NCI-H187 treated with DMSO at 0.1 percent for 48 hours (cell line): Measurements from ENCODE around the gene KRT33A.
"Not testable (repeated sequence)": the region's sequence is repeated elsewhere in the genome, so short reads cannot be mapped to it uniquely, and the experiment has no call there.

Source experiments
- DNase-seq: peaks from one replicate; lab custom pipeline; 2025; lab: John Stamatoyannopoulos, UW

The KRT33A gene

GRCh38 chr17:41363881-41364280 is 13.3 kb upstream of the KRT33A start:
- no peak for DNase-seq

- no peak for DNase-seq
Observed at GRCh38 chr17:41360296-41360995, 9.8 kb upstream of the KRT33A start.

GRCh38 chr17:41354536-41354935 is 3.9 kb upstream of the KRT33A start:
- no peak for DNase-seq

GRCh38 chr17:41352597-41353366 is 2.2 kb upstream of the KRT33A start:
- DNase-seq: no peak

GRCh38 chr17:41351177-41351576 is 549 bp upstream of the KRT33A start:
- DNase-seq: no peak

- DNase-seq: no peak
Observed at GRCh38 chr17:41347869-41348760, 2.5 kb downstream of the KRT33A start.

- not testable (repeated sequence) for DNase-seq
Observed at GRCh38 chr17:41346421-41346820, 4.2 kb downstream of the KRT33A start.

GRCh38 chr17:41345992-41346391 is 4.6 kb downstream of the KRT33A start:
- DNase-seq: no peak

GRCh38 chr17:41343029-41343428 is 7.6 kb downstream of the KRT33A start:
- DNase-seq: no peak

- no peak for DNase-seq
Observed at GRCh38 chr17:41340934-41341861, 9.4 kb downstream of the KRT33A start.

- no peak for DNase-seq
Observed at GRCh38 chr17:41340494-41340893, 10.1 kb downstream of the KRT33A start.

GRCh38 chr17:41339571-41340172 is 11.0 kb downstream of the KRT33A start:
- no peak for DNase-seq

GRCh38 chr17:41338961-41339485 is 11.6 kb downstream of the KRT33A start:
- no peak for DNase-seq

- no peak for DNase-seq
Observed at GRCh38 chr17:41335747-41336146, 14.9 kb downstream of the KRT33A start.

GRCh38 chr17:41334385-41335305 is 16.0 kb downstream of the KRT33A start:
- DNase-seq: no peak

- DNase-seq: no peak
Observed at GRCh38 chr17:41333836-41334235, 16.8 kb downstream of the KRT33A start.

- DNase-seq: no peak
Observed at GRCh38 chr17:41333098-41333497, 17.5 kb downstream of the KRT33A start.

- DNase-seq: no peak
Observed at GRCh38 chr17:41332239-41332638, 18.4 kb downstream of the KRT33A start.

- DNase-seq: no peak
Observed at GRCh38 chr17:41331606-41332005, 19.0 kb downstream of the KRT33A start.
